ENCODE data around the gene GOLGA8O. TPM values are rescaled to one million over a fixed set of nuclear protein-coding genes. Genes with fewer than 3 reads are reported as not detected.
"Not testable (repeated sequence)": the region's sequence is repeated elsewhere in the genome, so short reads cannot be mapped to it uniquely, and the experiment has no call there.

The GOLGA8O gene, protein sequence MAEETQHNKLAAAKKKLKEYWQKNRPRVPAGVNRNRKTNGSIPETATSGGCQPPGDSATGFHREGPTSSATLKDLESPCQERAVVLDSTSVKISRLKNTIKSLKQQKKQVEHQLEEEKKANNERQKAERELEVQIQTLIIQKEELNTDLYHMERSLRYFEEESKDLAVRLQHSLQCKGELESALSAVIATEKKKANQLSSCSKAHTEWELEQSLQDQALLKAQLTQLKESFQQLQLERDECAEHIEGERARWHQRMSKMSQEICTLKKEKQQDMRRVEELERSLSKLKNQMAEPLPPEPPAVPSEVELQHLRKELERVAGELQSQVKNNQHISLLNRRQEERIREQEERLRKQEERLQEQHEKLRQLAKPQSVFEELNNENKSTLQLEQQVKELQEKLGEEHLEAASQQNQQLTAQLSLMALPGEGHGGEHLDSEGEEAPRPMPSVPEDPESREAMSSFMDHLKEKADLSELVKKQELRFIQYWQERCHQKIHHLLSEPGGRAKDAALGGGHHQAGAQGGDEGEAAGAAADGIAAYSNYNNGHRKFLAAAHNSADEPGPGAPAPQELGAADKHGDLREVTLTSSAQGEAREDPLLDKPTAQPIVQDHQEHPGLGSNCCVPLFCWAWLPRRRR
- polyA plus RNA-seq: 0.13 TPM
- long read RNA-seq, donor 1: 0 reads
- long read RNA-seq, donor 2: 0 reads
- long read RNA-seq, donor 3: 0 reads
- long read RNA-seq, donor 4: 0 reads
- long read RNA-seq, donor 5: 0 reads
- long read RNA-seq, donor 6, partial matches to known transcripts: 5 of 5 reads
- long read RNA-seq, donor 6, other reads (novel, unspliced or antisense): 0 of 5 reads
- long read RNA-seq, donor 7: 0 reads
- long read RNA-seq, donor 8: 0 reads
- long read RNA-seq, donor 9: 0 reads
- long read RNA-seq, donor 10: 0 reads
- long read RNA-seq, donor 11: 0 reads

- DNase-seq; H3K27ac ChIP-seq (ENCODE audit: low read length); H3K9me3 ChIP-seq (ENCODE audit: control insufficient read depth, low read depth, low read length); H3K4me1 ChIP-seq (ENCODE audit: control insufficient read depth, insufficient read depth, low read length); H3K4me3 ChIP-seq (ENCODE audit: low read length); H3K36me3 ChIP-seq (ENCODE audit: control insufficient read depth, insufficient read depth, low read length); H3K27me3 ChIP-seq (ENCODE audit: control insufficient read depth, insufficient read depth, low read length): not testable (repeated sequence)
- WGBS (ENCODE audit: insufficient coverage, low lambda C conversion rate): no CpG with 5 or more reads among the region's 7 CpGs
Measured at GRCh38 chr15:32455534-32455933, at the start of gene GOLGA8O. TSS of gene GOLGA8O (minus strand) at chr15:32455634. CDS start at chr15:32455536, 98 bp downstream.

DNA sequence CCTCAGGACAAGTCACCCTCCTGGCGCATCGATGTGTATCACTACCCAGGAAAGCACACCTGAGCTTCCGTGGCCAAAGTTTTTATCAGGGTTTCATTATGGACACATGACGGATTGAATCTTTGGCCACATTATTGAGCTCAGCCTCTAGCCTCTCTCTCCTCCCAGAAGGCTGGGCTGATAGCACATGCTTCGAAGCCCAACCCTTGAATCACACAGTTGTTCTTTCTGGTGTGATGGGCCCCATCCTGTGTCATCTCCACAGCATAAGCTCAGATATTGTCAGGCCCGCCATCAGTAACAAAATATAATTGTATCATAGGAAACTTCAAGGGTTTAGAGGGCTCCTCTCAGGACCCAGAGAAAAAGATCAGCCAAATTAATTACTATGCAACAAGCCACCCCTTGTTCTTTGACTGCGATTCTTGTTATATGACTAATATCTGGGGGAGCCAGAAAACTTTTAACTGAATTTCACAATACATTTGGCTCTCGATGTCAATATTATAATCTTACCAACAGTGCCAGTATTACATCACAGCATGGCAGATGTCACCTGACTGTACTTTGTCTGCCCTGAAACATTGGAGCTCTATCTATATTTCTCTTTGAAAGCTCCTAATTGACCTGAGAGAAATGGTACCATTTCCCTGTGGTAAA is 48.8 kb upstream of the GOLGA8O start:
- H3K9me3 ChIP-seq (ENCODE audit: control insufficient read depth, low read depth, low read length); H3K27ac ChIP-seq (ENCODE audit: low read length); DNase-seq; H3K36me3 ChIP-seq (ENCODE audit: control insufficient read depth, insufficient read depth, low read length); H3K27me3 ChIP-seq (ENCODE audit: control insufficient read depth, insufficient read depth, low read length); H3K4me3 ChIP-seq (ENCODE audit: low read length); H3K4me1 ChIP-seq (ENCODE audit: control insufficient read depth, insufficient read depth, low read length): not testable (repeated sequence)
- WGBS (ENCODE audit: insufficient coverage, low lambda C conversion rate): no CpG with 5 or more reads among the region's 8 CpGs

GRCh38 chr15:32502946-32503345 is 47.5 kb upstream of the GOLGA8O start:
- not testable (repeated sequence) for H3K36me3 ChIP-seq (ENCODE audit: control insufficient read depth, insufficient read depth, low read length); H3K4me1 ChIP-seq (ENCODE audit: control insufficient read depth, insufficient read depth, low read length); H3K27ac ChIP-seq (ENCODE audit: low read length); H3K4me3 ChIP-seq (ENCODE audit: low read length); H3K27me3 ChIP-seq (ENCODE audit: control insufficient read depth, insufficient read depth, low read length); H3K9me3 ChIP-seq (ENCODE audit: control insufficient read depth, low read depth, low read length)
- DNase-seq: peak; percentile 0 to 1
- WGBS (ENCODE audit: insufficient coverage, low lambda C conversion rate): no CpG with 5 or more reads among the region's 1 CpG

GRCh38 chr15:32492768-32493167 is 37.3 kb upstream of the GOLGA8O start:
- not testable (repeated sequence) for H3K27me3 ChIP-seq (ENCODE audit: control insufficient read depth, insufficient read depth, low read length); H3K27ac ChIP-seq (ENCODE audit: low read length); H3K4me1 ChIP-seq (ENCODE audit: control insufficient read depth, insufficient read depth, low read length); H3K36me3 ChIP-seq (ENCODE audit: control insufficient read depth, insufficient read depth, low read length); H3K9me3 ChIP-seq (ENCODE audit: control insufficient read depth, low read depth, low read length); DNase-seq; H3K4me3 ChIP-seq (ENCODE audit: low read length)
- WGBS (ENCODE audit: insufficient coverage, low lambda C conversion rate): no CpG with 5 or more reads among the region's 4 CpGs

DNA sequence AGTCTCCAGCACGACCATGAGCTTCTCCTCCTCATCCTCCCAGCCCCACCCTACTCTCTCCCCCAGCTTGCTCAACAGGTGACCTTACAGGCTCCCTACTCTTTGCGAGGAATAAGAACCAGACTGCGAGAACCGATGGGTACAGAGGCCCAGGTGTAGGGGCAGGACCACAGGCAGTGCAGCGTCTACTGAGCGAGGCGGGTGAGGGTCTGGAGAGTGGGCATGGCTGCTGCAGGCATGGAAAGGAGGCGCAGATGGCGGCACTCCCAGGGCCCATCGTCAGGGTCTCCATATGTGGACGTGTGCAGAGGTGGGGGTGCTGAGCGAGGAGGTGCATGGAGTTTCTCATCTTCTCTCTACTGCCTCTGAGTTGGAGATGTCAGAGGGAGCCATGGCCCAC is 31.0 kb upstream of the GOLGA8O start:
- H3K9me3 ChIP-seq (ENCODE audit: control insufficient read depth, low read depth, low read length); H3K4me3 ChIP-seq (ENCODE audit: low read length); H3K36me3 ChIP-seq (ENCODE audit: control insufficient read depth, insufficient read depth, low read length); DNase-seq; H3K27me3 ChIP-seq (ENCODE audit: control insufficient read depth, insufficient read depth, low read length); H3K27ac ChIP-seq (ENCODE audit: low read length); H3K4me1 ChIP-seq (ENCODE audit: control insufficient read depth, insufficient read depth, low read length): not testable (repeated sequence)
- WGBS (ENCODE audit: insufficient coverage, low lambda C conversion rate): no CpG with 5 or more reads among the region's 12 CpGs

DNA sequence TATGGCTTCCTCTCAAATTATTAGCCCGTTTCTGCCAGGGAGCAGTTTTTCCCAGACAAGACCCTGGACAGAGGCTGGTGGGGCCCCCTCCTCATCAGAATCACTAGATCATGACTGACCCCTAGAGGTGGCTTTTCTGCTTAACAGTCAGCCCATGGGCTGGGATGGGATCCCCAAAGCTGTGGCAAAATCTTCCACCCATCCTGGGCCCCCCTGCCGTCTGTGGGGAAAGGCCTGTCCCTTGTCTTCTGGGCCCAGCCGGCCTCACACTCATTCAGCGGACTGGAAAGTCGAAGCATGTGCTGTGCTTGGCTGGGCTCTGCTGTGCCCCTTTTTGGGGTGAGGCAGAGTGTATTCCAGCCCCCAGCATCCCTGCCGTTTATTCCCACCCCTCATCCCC is 27.9 kb upstream of the GOLGA8O start:
- not testable (repeated sequence) for H3K27ac ChIP-seq (ENCODE audit: low read length); H3K36me3 ChIP-seq (ENCODE audit: control insufficient read depth, insufficient read depth, low read length); DNase-seq; H3K27me3 ChIP-seq (ENCODE audit: control insufficient read depth, insufficient read depth, low read length); H3K9me3 ChIP-seq (ENCODE audit: control insufficient read depth, low read depth, low read length); H3K4me1 ChIP-seq (ENCODE audit: control insufficient read depth, insufficient read depth, low read length); H3K4me3 ChIP-seq (ENCODE audit: low read length)
- whole genome bisulfite sequencing (ENCODE audit: insufficient coverage, low lambda C conversion rate): no CpG with 5 or more reads among the region's 6 CpGs

GRCh38 chr15:32481683-32482082 is 26.2 kb upstream of the GOLGA8O start:
- H3K9me3 ChIP-seq (ENCODE audit: control insufficient read depth, low read depth, low read length); DNase-seq; H3K4me1 ChIP-seq (ENCODE audit: control insufficient read depth, insufficient read depth, low read length); H3K27me3 ChIP-seq (ENCODE audit: control insufficient read depth, insufficient read depth, low read length); H3K4me3 ChIP-seq (ENCODE audit: low read length); H3K36me3 ChIP-seq (ENCODE audit: control insufficient read depth, insufficient read depth, low read length); H3K27ac ChIP-seq (ENCODE audit: low read length): not testable (repeated sequence)
- no CpG with 5 or more reads among the region's 5 CpGs for WGBS (ENCODE audit: insufficient coverage, low lambda C conversion rate)

DNA sequence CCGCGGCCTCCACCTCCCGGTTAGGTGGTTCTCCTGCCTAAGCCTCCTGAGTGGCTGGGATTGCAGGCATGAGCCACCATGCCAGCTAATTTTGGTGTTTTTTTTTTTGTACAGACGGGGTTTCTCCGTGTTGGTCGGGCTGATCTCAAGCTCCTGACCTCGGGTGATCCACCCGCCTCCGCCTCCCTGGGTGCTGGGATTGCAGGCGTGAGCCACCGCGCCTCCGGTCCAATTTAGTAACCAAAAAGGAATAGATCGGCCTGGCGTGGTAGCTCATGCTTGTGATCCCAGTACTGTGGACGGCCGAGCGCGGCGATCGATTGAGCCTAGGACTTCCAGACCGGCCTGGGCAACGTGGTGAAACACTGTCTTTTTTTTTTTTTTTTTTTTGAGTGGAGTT is 12.6 kb upstream of the GOLGA8O start:
- not testable (repeated sequence) for H3K4me1 ChIP-seq (ENCODE audit: control insufficient read depth, insufficient read depth, low read length); H3K36me3 ChIP-seq (ENCODE audit: control insufficient read depth, insufficient read depth, low read length); H3K27ac ChIP-seq (ENCODE audit: low read length); DNase-seq; H3K4me3 ChIP-seq (ENCODE audit: low read length); H3K27me3 ChIP-seq (ENCODE audit: control insufficient read depth, insufficient read depth, low read length); H3K9me3 ChIP-seq (ENCODE audit: control insufficient read depth, low read depth, low read length)
- 100% methylated on average over 3 of the region's 23 CpGs for WGBS (ENCODE audit: insufficient coverage, low lambda C conversion rate)

DNA sequence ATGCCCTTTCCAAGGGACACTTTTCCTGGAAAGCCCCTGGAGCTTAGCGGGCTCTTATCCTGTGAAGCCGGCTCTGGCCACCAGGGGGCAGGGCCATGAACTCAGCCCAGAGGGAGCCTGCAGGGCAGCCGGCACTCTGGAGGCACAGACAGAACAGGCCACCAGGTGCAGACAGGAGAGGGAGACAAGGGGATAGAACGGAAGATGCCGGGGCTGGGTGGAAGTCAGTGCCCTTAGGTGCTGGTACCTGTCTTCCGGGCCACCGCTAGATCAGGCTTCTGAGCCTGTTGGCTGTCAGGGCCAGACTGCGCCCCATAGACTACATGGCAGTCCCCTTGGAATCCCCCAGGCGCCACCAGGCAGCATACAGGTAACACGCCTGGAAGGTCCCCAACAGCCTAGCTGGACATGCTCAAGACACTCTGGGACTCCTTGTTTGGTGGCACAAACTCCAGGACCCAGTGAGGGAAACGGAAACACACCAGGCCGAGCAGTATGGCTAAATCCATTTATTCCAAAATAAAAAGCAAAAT is 14.9 kb downstream of the GOLGA8O start:
- H3K4me3 ChIP-seq (ENCODE audit: low read length); DNase-seq; H3K9me3 ChIP-seq (ENCODE audit: control insufficient read depth, low read depth, low read length); H3K4me1 ChIP-seq (ENCODE audit: control insufficient read depth, insufficient read depth, low read length); H3K27ac ChIP-seq (ENCODE audit: low read length); H3K27me3 ChIP-seq (ENCODE audit: control insufficient read depth, insufficient read depth, low read length); H3K36me3 ChIP-seq (ENCODE audit: control insufficient read depth, insufficient read depth, low read length): not testable (repeated sequence)
- WGBS (ENCODE audit: insufficient coverage, low lambda C conversion rate): no CpG with 5 or more reads among the region's 12 CpGs
